NK-92 treated with Interleukin-12 subunit alpha and Interleukin-12 subunit beta, amount 100 ng/mL, for 24 hours (cell line): ENCODE data around the gene RAB9A.

Source experiments
- DNase-seq: peaks from one replicate; lab custom pipeline; 2025; lab: John Stamatoyannopoulos, UW

The RAB9A gene

DNA sequence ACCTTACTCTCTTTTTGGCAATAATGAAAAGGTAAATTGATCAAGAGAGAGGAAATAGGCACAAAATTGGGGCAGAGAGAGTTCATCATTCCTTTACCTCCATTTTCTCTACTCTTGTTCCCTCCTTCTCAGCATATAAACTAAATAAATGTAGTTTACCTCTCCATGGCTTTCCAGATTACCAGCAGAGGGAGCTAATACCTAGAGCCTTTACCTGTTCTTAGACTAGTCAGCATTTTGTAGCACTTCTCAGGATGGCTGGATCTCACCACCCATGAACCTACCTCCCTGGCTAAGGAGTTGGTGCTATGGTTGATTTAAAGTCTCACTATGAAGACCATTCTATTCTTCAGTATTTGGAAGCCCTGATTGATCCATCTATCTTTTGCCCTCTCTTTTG, 61.3 kb downstream of the RAB9A start:
- DNase-seq: no peak

DNA sequence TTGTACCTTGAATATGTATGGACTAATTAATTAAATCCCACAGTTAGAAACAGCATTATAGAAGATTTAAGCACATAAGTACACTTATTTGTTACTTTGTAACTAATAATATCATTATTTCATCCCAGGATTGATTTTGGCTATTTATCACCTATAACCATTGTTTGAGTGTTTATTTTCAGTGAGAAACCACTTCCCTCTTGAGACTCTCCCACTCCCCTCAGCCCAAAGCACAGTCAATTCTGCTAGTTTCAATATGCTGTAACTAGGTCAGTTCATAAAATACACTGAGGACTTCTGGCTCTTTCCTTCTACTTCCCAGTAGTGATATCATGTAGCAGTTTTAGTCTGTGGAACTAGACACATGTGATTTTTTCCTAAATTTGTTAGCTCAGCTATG, 61.9 kb downstream of the RAB9A start:
- DNase-seq: no peak

DNA sequence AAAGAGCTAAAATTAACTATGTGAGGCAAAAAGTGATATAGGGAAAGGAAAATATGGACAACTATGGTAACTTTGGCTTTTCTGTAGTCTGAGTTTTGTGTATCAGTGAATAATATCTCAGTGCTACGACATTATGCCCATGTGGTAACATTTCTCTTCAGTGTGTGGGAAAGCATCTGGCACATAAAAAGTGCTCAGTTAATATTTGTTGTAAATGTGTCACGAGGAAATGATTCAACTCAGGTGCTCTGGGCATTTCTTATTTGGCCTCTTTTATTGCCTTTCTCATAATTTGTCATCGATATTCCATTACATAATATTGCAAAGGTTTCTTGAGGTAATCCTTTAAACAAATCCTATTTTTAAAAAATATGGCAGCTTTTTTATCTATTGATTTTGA, 63.2 kb downstream of the RAB9A start:
- no peak for DNase-seq

- no peak for DNase-seq
Measured at GRCh38 chrX:13752646-13753045, 63.7 kb downstream of the RAB9A start.

DNA sequence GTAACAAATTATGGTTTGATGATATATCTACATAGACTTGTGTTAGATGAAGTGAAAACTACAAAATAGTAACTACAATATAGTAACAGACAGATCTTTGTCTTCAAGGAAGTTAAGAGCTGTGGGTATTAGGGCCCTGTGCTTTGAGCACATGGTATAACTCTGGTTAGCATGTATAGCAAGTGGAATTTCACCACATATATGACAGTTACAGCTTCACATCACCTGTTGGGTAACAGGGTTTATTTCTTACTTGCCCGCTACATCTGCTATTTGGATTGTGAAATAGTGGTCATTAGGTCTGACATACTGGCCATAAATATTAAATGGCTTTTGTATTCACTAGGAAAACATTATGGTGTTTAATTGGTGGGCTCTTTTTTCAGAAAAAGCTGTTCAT, 65.8 kb downstream of the RAB9A start:
- DNase-seq: no peak

- DNase-seq: no peak
Measured at GRCh38 chrX:13755254-13755653, 66.3 kb downstream of the RAB9A start.

DNA sequence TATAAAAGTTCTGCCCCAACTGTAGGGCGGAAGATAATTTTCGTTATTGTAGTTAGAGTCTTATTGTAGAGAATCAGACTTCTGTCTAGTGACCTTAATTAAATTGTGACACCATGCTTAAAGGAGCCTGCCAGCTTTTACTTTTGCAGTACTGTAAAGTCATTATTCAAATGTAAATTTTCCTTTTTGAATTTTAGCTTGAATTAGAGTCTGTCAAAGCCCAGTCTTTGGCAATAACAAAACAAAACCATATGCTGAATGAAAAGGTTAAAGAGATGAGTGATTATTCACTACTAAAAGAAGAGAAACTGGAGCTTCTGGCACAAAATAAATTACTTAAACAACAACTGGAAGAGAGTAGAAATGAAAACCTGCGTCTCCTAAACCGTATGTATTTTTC, 67.5 kb downstream of the RAB9A start:
- DNase-seq: no peak

GRCh38 chrX:13759152-13759718, 70.3 kb downstream of the RAB9A start:
- no peak for DNase-seq
